HG02943 (cell line): ENCODE results near the gene LAMC3.

Experiments
- ATAC-seq: cut with Tn5 transposase; IDR thresholded peaks from one replicate; pipeline ENCODE4 v1.9.1; 2021; ENCODE audit warnings: mild to moderate bottlenecking, low read depth, moderate library complexity; ENCODE audit not compliant: unreplicated experiment

Gene LAMC3

DNA sequence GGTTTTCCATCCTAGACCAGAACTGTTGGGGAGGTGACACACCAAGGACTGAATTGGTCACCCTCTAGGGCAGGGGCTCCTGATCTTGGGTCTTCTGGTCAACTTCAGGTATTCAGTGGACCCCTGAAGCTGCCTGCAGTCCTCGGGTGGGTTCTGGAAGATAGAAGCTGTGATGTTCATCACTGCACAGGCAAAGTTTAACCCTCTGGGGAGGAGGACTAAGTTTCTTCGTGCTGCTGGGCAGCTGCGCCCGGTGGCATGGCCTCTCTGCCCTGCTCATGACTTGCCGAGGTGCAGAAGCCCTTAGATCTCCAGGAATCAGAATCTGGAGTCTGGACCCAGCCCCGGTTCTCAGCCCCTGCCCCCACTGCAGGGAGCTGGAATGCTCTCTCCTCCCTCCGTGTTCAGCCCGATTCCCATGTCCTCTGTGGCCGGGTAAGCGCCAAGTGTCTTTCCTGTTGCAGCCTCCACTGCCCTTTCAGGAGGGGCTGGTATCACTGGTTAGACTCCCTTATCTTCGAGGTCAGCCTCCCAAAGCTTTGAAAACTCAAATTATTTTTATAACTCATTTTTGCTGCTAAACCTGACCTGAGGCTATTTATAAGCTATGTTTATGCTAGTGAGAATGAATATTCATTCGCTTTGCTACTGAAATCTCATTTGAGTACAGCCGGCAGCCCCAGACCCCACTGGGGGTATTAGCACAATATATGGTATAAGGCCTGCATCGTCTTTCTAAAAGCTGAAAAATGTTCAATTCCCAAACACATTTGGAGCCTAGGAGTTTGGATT is 1.7 kb downstream of the LAMC3 start:
- ATAC-seq: no peak

DNA sequence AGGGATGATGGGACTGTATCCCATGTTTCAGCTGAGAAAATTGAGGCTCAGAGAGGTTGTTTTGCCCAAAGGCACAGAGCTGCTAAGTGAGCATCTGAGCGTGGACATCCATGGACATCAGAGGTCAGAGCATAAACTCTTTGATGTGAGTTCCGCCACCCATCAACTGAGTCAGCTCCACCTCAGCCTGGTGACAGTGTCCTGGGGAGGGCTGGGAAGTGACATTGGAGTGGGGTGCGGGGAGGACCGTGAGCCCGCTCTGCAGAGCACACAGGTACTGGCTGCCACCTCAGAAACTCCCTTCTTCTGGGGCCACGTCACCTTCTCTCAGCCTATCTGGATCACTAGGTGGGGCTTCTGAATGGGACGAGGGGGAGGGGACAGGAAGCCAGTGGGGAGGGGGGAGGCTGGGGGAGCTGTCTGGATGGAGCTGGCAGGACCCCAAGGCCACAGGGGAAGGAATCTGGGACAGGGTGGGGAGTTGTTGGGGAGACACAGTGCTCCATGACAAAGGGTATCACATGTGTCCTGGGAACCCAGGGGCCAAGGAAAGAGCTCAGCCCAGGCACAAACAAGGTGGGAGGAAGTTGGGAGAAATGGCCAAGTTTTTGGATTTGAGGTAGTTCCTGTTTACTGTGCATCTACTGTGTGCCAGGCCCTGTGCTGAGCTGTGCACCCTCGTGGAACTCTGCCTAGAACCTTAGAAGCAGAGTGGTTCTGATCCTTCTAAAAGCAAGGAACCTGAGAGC is 2.5 kb downstream of the LAMC3 start:
- no peak for ATAC-seq

DNA sequence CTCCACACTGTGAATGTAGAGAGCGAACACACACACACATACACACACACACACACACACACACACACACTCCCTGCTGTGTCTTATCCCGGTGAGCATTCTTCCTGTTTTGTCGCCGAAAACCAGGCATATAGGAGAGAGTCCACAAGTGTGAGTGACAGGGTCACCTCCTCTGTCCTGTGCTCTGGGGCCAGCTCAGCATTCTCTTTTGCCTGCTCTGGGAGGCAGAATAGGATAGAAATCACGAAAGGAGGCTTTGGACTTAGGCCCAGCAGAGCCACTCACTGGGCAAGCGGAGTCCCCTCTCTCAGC is 3.0 kb downstream of the LAMC3 start:
- ATAC-seq: no peak

- ATAC-seq: no peak
These were observed 3.5 kb downstream of the LAMC3 start for GRCh38 chr9:131012396-131012917.

- no peak for ATAC-seq
These were observed 4.2 kb downstream of the LAMC3 start for GRCh38 chr9:131013015-131013755.

DNA sequence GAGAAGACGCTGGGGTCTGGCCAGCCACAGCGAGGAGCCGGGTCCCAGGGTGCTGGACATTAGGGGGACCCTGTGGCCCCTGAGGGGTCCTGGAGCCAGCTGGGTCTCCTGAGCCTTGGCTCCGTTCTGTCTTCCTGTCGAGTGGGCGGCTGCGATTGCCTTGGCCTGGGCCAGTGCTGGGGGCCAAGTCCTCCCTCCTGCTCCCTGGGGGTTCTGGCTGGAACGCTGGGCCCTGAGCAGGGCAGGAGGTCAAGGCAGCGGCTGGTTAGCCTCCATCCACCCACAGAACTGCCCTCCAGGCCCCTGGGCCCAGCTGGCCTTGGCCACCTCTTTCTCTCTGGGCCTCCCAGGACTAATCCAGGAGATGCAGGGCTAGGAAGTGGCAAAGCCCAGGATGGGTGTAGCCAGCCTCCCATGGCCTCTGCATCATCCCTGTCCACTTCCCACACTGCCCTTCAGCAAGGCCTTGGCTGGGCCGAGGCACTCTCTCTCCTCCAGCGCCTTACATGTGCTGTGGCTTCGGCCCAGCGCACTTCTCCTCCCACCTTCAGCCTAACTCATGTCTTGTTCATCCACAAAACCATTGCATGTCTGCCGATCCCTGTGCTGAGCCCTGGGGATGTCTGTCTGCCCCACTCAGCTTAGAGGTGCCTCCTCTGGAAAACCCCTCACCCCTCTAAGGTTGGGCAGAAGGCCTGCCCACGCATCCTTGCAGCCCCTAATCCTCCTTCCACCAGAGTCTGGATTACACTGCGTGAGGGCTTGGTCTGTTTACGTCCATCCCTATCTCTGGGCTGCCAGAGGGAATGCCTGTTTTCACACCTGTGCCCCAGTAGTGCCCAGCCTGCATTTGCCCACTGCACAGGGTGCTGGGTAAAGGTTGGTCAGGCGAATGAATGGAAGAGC is 5.0 kb downstream of the LAMC3 start:
- ATAC-seq: no peak

GRCh38 chr9:131015112-131015511 is 6.1 kb downstream of the LAMC3 start:
- ATAC-seq: no peak

GRCh38 chr9:131015876-131016397 is 7.0 kb downstream of the LAMC3 start:
- no peak for ATAC-seq

GRCh38 chr9:131017067-131017466 is 8.1 kb downstream of the LAMC3 start:
- no peak for ATAC-seq

DNA sequence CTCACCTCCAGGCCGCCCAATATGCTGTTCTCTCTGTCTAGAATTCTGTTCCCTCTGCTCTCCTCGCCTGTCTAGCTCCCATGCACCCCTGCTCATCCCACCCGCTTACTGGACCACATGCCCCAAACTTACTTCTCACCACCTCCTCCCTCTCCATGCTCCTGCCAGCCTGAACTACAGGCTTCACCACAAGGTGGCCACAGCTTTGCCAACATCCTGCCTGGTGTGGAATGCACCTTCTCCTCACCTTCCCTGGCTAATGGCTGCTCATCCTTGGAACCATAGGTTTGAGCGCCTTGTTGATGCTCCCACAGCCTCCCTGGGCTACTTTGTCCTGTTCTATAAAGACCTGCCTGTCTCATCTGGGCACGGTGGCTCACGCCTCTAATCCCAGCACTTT is 9.6 kb downstream of the LAMC3 start:
- ATAC-seq: no peak

GRCh38 chr9:131019388-131020239 is 10.6 kb downstream of the LAMC3 start:
- no peak for ATAC-seq

- no peak for ATAC-seq
These were observed 11.4 kb downstream of the LAMC3 start for GRCh38 chr9:131020388-131020787.

- no peak for ATAC-seq
These were observed 11.9 kb downstream of the LAMC3 start for GRCh38 chr9:131020862-131021261.

GRCh38 chr9:131021785-131022184 is 12.8 kb downstream of the LAMC3 start:
- no peak for ATAC-seq

- ATAC-seq: no peak
These were observed 16.2 kb downstream of the LAMC3 start for GRCh38 chr9:131024978-131025868.

DNA sequence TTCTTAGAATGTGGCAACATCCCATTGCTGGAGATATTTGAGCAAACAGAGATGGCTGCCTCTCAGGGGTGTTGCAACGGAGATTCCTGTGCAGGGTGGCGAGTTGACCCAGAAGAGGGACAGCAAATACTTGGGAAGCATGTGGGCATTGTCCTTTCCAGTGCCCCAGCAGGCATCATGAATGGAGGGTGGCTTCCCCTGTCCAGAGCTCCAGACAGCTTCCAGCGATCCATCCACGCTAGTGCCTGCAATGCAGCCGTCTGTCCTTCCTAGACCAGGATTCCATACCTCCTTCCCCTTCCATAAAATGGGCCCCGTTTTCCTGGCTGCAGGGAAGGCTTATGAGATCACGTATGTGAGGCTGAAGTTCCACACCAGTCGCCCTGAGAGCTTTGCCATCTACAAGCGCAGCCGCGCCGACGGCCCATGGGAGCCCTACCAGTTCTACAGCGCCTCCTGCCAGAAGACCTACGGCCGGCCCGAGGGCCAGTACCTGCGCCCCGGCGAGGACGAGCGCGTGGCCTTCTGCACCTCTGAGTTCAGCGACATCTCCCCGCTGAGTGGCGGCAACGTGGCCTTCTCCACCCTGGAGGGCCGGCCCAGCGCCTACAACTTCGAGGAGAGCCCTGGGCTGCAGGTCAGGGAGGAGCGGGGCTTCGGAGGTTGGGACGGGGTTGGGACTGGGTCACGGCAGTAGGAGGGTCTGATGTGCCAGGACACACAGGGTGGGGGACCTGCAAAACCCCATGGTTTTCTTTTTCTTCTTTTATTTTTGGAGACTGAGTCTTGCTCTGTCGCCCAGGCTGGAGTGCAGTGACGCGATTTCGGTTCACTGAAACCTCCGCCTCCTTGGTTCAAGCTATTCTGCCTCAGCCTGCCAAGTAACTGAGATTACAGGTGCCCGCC is 17.2 kb downstream of the LAMC3 start:
- no peak for ATAC-seq
